Hepatic stellate cell (primary cell): ENCODE data around the gene CSNK1G1.
"Not testable (repeated sequence)": the region's sequence is repeated elsewhere in the genome, so short reads cannot be mapped to it uniquely, and the experiment has no call there.

Experiments
- DNase-seq: peaks from one replicate; pipeline ENCODE4 v3.0.0; 2011; ENCODE audit warnings: low spot score

CSNK1G1 gene

DNA sequence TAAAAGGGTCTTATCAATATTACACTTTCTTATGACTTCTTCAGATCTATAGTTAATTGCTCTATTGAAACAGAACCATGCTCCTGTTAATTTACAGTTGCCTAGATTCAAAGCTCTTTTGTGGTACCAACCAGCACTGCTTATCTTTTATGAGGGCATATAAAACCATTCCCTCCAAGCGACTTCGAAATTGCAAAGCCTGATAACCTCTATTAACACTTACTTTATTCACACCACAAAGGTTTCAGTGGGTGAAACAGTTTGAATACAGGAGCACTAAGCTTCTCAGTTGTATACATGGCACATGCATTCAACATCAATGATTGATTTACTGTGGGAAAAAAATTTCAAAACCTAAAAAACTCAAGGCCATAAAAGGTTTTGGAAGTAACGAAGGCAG lies 118.3 kb downstream of the CSNK1G1 start:
- DNase-seq, result no peak

DNA sequence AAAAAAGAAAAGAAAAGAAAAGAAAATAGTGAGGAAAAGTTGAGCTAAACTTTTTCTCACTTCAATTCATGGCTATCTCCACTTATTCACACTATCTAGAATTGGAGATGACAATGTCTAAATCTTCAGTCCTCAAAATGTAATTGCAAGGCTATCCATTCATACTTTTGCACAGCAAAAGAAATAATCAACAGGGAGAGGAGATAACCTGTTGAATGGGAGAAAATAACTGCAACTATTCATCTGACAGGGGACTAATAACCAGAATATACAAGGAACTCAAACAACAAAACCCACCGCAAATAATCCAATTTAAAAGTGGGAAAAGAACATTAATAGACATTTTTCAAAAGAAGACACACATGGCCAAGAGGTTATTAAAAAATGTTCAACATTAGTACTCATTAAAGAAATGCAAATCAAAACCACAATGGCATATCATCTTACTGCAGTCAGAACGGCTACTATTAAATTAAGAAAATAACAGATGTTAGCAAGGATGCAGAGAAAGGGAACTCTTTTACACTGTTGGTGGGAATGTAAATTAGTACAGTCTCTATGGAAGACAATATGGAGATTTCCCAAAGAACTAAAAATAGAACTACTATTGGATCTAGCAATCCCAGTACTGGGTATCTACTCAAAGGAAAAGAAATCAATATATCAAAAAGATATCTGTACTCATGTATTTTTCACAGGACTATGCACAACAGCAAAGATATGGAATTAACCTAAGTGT lies 119.6 kb downstream of the CSNK1G1 start:
- no peak for DNase-seq

DNA sequence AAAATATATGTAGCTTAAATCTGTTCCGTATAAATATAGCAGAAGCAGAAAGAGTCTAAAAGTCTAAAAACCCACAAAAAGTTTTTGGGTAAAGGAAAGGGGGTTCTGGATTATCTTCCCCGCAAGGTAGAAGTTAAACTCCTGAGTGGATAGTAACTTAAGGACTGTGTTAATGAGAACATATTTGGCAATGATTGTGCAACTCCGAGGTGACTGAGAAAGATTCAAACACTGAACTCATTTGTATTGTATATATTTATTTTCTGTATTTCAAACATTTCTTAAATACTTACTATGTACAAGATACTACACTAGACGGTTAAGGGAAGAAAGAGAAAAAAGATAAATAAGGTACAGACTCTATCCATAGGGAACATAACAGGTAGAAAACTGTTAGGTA lies 120.4 kb downstream of the CSNK1G1 start:
- DNase-seq, result no peak

DNA sequence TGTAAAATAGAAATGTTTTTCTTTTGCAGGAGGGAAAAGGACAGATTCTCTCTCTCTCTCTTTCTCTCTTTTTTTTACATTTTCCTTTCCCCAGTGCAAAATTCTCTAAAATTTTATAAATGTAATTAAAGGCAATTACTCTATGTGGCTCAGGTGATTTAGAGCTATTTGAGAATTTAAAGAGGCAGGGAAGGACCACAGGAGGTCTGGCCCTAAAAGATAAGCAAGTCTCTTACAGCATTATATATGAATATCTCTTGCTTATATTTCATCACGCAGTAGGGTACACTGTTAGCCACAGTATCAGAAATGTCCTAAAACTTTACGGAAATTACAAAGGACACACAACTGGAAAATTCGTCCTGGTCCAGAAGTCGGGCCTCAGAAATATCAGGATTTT lies 122.7 kb downstream of the CSNK1G1 start:
- no peak for DNase-seq

DNA sequence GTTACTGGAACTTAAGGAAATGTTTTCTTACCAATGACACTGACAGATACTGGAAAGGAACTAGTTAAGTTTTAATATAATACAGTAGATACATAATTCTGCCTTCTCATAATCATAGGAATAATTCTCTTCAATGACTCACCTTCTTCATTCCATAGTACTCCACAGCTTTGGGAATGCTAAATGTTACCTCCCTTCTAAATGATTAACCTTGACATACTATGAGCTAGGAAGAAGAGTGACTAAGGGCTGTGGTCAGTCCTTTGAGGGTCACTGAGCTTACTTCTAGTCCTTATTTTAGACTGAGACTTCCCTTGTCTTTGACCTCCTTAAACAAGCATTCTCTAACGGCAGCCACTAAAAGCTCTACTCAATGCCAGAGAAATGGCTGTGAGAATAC lies 123.6 kb downstream of the CSNK1G1 start:
- DNase-seq, result peak; percentile 26

DNA sequence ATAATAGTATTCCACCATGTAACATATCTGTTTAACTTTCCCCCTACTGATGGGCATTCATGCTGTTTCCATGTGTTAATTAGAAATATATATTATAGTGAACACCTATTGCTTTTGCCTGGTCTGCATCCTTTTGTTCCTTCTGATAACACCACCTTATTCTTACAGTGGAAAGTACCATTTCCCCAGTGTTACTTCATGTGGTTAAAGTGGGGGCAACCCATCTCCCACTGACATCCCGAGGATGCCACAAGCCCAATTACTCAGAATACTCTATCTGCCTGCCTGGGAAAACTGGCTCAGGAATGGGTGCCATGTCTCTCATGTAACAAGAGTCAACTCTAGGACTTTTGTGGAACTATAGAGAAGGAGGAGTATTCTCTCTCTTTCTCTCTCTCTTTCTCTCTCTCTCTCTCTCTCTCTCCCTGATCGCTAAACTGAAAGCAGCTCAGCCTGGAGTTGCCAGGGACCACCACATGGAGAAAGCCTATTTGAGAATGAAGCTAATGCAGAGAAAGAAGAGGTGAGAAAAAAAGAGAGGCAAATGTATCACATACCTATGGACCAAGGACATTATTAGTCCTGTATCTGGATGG lies 126.7 kb downstream of the CSNK1G1 start:
- no peak for DNase-seq

DNA sequence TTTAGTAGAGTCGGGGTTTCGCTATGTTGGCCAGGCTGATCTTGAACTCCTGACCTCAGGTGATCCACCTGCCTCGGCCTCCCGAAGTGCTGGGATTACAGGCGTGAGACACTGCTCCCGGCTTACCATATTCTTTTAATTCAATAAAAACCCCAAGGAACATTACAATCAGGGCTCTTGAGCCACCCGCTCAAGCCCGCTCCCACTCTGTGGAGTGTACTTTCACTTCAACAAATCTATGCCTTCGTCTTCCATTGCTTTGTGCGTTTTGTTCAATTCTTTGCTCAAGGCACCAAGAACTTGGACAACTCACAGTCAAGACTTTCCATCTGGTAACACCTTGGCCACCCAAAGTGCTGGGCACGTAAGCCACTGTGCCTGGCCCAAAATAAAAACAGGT lies 130.2 kb downstream of the CSNK1G1 start:
- DNase-seq, result no peak

DNA sequence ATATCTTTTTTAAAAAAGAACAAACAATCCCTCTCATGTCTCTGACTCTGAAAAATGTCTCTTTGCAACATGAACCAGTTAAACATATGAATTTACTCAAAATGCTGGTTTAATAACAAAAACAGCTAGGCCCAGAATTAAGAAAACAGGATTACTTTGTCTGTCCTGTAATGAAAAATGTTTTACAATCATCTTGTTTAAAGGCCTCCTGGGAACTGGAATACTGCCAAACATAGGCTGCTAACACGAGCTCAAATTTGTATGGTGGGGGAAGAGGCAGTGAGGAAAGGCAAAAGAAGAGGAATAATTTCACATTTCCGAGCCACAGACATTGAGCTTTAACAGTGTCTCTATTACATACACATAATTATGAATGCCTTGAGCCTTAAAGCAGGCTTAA lies 131.5 kb downstream of the CSNK1G1 start:
- DNase-seq, result no peak

DNA sequence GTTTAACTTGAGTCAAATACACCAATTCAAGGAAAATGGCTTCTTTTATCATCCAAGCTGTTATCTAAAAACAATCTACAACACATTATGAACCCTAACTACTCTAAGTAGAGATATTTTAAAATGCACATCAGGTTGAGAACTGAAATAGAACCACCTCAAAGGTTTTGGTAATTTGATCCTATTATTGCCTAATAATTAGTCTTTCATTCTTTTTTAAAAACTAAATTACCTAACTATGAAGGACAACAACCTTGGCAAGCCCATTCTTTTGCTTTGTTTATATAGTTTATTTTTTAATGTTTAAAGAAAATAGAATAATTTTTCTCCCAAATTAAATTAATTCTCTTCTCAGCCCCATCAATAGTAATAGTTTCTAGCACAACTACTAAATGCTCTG lies 132.1 kb downstream of the CSNK1G1 start:
- DNase-seq, result no peak

DNA sequence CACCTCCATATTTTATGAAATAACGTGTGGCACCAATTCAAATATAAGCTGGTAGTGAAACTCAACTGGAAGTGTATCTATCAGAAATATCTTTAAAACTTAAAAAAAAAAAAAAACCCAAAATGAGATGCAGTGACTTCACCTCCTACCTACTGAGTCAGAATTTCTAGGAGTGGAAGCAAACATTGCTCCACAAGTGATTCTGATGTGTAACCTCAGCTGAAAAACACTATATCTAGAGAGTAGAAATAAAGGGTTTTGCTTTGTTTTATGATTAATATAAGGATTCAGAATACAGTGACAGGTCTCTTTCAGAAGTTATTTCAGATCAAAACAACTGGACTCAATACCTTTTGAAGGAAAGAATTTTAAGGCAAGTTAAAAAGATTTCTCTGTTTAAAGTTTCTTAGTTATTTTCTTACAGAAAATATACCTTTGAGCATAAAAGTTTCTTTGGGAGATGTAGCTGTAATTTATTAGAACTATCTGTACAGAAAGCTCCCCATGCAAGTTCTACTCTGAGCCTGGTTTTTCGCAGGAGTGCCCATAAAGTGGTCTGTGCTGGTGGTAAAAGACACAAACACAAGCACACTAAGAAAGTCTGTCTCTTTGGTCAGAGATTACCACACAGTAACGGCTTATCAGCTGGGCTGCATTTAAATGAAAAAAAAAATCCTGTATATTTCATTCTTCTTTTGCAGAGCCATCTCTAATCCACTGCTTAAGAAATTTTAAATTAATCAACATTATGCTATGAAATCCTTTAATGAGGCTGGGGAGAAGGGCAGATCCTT lies 133.2 kb downstream of the CSNK1G1 start:
- no peak for DNase-seq

DNA sequence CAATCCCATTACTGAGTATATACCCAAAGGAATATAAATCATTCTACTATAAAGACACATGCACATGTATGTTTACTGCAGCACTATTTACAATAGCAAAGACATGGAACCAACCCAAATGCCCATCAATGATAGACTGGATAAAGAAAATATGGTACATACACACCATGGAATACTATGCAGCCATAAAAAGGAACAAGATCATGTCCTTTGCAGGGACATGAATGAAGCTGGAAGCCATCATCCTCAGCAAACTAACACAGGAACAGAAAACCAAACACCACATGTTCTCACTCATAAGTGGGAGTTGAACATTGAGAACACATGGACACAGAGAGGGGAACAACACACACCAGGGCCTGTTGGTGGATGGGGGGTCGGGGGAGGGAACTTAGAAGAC lies 134.1 kb downstream of the CSNK1G1 start:
- not testable (repeated sequence) for DNase-seq

DNA sequence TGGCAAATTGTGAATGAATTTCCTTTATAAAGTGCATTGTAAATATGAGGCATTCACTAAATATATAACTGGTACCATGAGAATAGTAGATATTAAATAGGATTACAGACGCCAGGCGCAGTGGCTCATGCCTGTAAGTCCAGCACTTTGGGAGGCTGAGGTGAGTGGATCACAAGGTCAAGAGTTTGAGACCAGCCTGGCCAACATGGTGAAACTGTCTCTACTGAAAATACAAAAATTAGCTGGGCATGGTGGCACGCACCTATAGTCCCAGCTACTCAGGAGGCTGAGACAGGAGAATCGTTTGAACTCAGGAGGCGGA lies 138.6 kb downstream of the CSNK1G1 start:
- not testable (repeated sequence) for DNase-seq

DNA sequence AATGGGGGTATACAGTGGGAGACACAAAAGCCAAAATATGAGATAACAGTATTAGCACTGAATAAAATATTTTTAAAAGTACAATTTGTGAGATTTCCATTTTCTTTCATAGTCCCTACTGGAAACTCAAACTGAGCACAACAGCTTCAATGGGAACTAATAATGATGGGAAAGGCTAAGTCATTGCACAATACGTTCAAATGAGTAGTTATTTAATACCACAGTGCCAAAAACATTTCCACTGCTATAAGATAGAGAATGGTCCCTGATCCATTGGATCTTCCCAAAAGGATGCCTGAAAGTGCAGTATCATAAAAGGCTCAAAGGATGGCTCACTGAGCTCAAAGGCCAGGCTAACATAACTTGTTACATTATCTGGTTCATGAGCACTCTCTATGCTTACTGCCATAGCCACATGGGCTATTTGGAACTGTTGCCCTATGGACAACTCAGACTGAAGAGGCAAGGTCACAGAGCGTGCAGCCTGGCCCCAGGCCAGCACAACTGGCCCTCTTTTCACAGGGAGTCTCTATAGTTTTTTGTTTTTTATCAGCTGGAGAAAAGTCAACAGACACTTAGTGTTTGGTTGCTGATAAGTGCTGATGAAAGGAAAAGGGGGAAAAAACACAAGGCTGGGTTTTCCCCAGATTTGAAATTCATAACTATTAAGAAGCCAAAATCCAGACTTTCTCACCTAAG lies 139.1 kb downstream of the CSNK1G1 start:
- no peak for DNase-seq

DNA sequence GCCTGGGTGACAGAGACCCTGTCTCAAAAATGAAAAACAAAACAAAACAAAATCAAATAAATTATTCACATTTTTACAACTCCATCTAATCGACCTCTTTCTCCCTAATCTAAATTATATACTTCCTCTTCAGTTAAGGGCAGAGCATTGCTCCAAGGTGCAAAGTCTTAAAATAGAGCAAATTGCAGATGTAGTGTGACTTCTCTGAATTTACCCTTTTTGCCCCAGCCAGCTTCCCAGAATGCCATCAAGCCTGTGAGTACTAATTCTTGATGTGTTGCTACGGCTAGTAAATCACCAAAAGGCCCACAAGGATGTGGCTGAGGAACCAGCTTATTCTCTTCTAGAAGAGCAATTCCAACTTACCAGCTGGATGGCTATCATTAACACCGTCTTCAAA lies 139.8 kb downstream of the CSNK1G1 start:
- DNase-seq, result no peak

DNA sequence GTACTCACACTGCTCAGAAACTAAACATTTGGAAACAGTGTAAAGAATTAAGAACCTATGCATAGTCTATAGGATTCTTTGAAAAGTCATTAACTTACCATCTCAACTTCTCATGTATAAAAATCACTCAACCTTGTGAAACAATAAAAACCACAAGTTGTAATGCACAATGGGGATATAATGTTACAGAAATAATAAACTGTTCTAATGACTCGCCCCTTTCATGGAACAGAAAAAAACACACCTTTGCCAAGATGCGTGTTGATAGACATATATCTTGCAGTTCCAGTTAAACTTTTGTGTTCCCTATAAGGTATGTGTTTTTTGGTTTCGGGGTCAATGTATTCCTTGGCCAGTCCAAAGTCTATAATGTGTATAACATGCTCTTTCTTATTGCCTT lies 142.3 kb downstream of the CSNK1G1 start:
- DNase-seq, result no peak

DNA sequence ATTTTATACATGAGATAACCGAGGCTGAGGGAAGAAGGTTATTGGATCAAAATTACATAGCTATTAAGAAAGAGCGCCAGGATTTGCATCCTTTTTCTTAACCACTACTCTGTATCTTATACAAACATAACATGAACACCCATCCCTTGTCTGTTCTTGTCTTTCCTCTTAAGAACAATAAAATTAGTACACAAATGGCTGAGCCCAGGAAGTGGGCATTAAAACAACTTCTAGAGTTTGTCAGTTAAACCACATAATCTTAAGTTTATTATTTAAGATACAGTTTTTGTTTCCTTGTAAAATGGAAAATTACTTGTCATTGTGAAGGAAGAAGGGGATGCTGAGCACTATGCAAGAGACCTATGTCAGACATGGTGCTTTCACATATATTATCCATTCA lies 144.3 kb downstream of the CSNK1G1 start:
- DNase-seq, result no peak

DNA sequence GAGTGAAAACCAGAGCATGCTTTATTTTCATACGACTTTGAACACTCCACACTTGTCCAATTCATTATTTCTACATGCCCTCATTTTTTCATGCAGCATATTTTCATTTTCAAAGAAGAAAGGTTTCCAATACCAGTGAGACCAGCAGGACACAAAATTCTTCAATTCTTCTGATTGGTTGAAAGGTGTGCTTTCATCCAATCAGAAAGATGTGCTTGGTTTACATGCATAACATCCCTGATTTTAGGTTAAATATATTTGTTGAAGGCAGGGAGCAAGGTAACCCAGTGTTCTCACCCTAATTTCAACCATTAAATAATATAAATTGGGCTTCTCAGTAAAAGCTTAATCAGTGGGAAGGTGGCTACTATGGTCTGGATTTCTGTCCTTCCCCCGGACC lies 145.6 kb downstream of the CSNK1G1 start:
- DNase-seq, result no peak

DNA sequence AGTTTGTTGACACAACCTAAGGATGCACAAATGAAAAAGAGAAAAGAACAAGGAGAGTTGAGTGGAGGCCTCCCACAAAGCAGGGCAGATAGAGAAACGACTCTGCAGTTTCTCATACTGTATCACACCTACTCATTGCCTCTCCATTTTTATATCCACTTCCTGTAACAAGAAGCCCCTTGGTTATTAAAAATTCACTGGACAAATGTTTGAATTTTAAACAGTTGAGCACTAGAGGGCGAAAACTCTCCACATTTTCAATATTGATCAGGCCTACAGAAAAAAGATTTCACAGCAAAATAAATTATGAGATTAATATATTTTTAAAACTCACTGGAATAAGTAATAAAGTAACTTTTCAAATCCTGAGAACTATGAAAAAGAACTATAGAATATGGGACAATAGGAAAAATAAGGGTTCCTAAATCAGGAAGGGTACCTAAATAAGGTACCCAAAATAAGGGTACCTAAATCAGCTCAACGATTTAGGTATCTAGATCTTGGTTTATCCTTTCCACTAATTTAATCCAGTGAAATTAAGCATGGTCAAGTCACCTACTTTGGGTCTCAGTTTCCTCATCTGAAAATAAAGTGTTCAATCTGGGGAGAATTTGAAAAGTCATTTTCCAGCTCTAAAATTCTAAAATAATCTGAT lies 146.2 kb downstream of the CSNK1G1 start:
- peak; percentile 12 for DNase-seq

DNA sequence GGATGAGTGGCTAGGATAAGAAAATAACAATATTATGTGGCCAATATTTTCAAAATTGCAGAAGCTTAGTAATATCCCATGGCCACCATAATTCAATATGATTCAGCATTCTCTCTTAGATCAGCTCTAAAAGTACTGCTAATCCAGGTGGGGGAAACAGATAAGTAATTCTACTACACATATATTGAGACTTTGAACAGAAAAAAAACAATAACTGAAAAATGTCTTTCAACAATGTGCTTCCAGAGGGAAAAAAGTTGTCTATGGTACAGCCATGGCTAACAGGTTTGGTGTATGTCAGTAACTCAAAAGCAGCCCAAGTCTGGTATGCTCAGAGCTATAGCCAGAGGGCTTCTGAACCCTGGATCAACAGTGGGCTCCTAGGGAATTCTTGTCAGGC lies 150.8 kb downstream of the CSNK1G1 start:
- no peak for DNase-seq

DNA sequence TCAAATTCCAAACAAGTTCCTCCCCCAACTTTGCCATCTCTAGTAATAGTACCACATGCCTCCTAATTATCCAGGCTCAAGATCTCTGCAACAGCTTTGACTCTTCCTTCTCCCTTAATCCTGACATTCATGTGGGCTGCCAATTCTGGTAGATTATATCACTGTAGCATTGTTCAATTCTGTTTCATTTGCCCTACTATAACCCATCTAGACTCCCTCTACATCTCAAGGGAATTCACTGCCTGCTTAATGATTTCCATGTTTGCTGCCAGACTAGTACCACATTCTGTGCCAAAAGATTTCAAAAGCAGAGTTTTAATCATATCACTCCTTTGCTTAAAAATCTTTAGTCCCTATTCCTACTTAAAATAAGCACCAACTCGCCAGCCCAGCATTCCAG lies 158.5 kb downstream of the CSNK1G1 start:
- no peak for DNase-seq

DNA sequence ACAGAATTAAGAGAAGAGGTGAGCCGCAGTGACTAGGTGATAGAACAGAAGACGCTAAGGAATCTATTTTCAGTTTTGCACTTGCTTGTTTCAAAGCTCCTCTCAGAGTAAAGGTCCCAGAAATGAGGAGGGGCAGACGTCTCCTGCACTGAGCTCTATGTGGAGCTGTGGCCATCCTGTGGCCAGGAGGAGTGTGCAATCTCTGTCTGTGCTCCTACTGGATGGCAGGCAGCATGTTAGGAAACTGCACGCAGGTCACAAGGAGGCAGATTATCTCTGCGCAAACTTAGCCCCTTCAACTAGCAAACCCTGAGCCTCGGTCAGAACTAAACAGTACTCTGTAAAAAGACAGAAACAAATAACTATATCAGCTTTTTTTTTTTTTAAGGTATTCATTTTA lies 162.0 kb downstream of the CSNK1G1 start:
- no peak for DNase-seq
